OCI-LY3 (cell line): ENCODE measurements around the gene TSPAN14.

Experiments
- EZH2phosphoT487 ChIP-seq: fragments of 200-600 bp; shearing (Covaris generic); IDR thresholded peaks from 2 replicates; pipeline ENCODE4 v1.6.1; 2018; ENCODE audit warnings: antibody characterized with exemption, mixed run types, low read depth
- TF ChIP-seq, protein P1 (sequence below): fragments of 200-600, 300-600 bp; sonication (generic); IDR thresholded peaks from 2 replicates; pipeline ENCODE4 v1.5.1; 2014; ENCODE audit warnings: antibody characterized with exemption, low read length, low read depth

- TF ChIP-seq, protein P1, sequence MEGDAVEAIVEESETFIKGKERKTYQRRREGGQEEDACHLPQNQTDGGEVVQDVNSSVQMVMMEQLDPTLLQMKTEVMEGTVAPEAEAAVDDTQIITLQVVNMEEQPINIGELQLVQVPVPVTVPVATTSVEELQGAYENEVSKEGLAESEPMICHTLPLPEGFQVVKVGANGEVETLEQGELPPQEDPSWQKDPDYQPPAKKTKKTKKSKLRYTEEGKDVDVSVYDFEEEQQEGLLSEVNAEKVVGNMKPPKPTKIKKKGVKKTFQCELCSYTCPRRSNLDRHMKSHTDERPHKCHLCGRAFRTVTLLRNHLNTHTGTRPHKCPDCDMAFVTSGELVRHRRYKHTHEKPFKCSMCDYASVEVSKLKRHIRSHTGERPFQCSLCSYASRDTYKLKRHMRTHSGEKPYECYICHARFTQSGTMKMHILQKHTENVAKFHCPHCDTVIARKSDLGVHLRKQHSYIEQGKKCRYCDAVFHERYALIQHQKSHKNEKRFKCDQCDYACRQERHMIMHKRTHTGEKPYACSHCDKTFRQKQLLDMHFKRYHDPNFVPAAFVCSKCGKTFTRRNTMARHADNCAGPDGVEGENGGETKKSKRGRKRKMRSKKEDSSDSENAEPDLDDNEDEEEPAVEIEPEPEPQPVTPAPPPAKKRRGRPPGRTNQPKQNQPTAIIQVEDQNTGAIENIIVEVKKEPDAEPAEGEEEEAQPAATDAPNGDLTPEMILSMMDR: no peak
- no peak for TF ChIP-seq EZH2phosphoT487
These were observed 115.2 kb downstream of the TSPAN14 start for GRCh38 chr10:80569131-80569895.
